HepG2 (cell line): ENCODE results near the gene MISP3. TPM values are rescaled to one million over a fixed set of nuclear protein-coding genes. Genes with fewer than 3 reads are reported as not detected.

ENCODE experiments used
- HNRNPK ChIP-seq: fragments of 200-400 bp; formaldehyde crosslinking; IDR thresholded peaks from 2 replicates; pipeline ENCODE4 v1.6.1; 2018; ENCODE audit warnings: low read length, low read depth, moderate library complexity, mild to moderate bottlenecking; ENCODE audit not compliant: poor library complexity, severe bottlenecking
- ISX ChIP-seq: sonication (generic); formaldehyde crosslinking; conservative IDR thresholded peaks from 2 replicates; pipeline ENCODE4 v1.5.0; 2020; ENCODE audit warnings: missing genetic modification reagents
- SRSF4 ChIP-seq: fragments of 200-400 bp; formaldehyde crosslinking; IDR thresholded peaks from one replicate; pipeline ENCODE4 v1.6.1; 2018; ENCODE audit warnings: mild to moderate bottlenecking, low read depth, low read length, moderate library complexity; ENCODE audit not compliant: poor library complexity, severe bottlenecking
- TOE1 ChIP-seq: sonication (generic); formaldehyde crosslinking; IDR thresholded peaks from 2 replicates; pipeline ENCODE4 v1.4.0; 2020; ENCODE audit warnings: mild to moderate bottlenecking, missing genetic modification reagents
- ZFP91 ChIP-seq: sonication (generic); formaldehyde crosslinking; IDR thresholded peaks from 2 replicates; pipeline ENCODE4 v1.9.0; 2022; ENCODE audit warnings: missing genetic modification reagents, mild to moderate bottlenecking, borderline replicate concordance
- ZNF17 ChIP-seq: sonication (generic); formaldehyde crosslinking; IDR thresholded peaks from 2 replicates; pipeline ENCODE4 v1.5.0; 2020; ENCODE audit warnings: mild to moderate bottlenecking, missing genetic modification reagents
- ZNF550 ChIP-seq: sonication (generic); formaldehyde crosslinking; IDR thresholded peaks from 2 replicates; pipeline ENCODE4 v1.4.0; 2020; ENCODE audit warnings: mild to moderate bottlenecking, missing genetic modification reagents, borderline replicate concordance
- ZNF569 ChIP-seq: sonication (generic); formaldehyde crosslinking; IDR thresholded peaks from 2 replicates; pipeline ENCODE4 v1.5.0; 2020; ENCODE audit warnings: mild to moderate bottlenecking, missing genetic modification reagents, moderate library complexity, borderline replicate concordance
- ZNF577 ChIP-seq: sonication (generic); formaldehyde crosslinking; IDR thresholded peaks from 2 replicates; pipeline ENCODE4 v1.4.0; 2020; ENCODE audit warnings: mild to moderate bottlenecking, low read depth, missing genetic modification reagents, borderline replicate concordance
- polyA plus RNA-seq, 8 experiments: library from polyadenylated mRNA; depleted of rRNA in 3 of 8; stranded (reverse) in 7 of 8; unstranded in 1 of 8; fragments of >200 nt; fragmentation: Illumina TruSeq in 4 of 8; extraction: Trizol in 4 of 8; gene quantifications; 2 replicates each; pipeline versions ENCODE4 v1.2.1 to v1.2.3, GENCODE V29; 2011 to 2016; ENCODE audit warnings: low read depth in 4 of 8, missing spikeins in 1 of 8, mixed read lengths in 1 of 8; ENCODE audit not compliant: insufficient read depth in 1 of 8
- total RNA-seq, 5 experiments: library from RNA; depleted of rRNA; stranded (reverse); fragments of >200 nt; fragmentation: Illumina TruSeq; extraction: Trizol; gene quantifications; 2 replicates each; pipeline ENCODE4 v1.2.3, GENCODE V29; 2016; ENCODE audit warnings: low read depth in 1 of 5
- TF ChIP-seq, protein P1 (sequence below): sonication (generic); formaldehyde crosslinking; conservative IDR thresholded peaks from 2 replicates; pipeline ENCODE4 v1.4.0; 2020; ENCODE audit warnings: missing genetic modification reagents
- TF ChIP-seq, protein P2 (sequence below): sonication (generic); formaldehyde crosslinking; IDR thresholded peaks from one replicate; pipeline ENCODE4 v1.5.1; 2020; ENCODE audit warnings: mild to moderate bottlenecking, missing genetic modification reagents; ENCODE audit errors: not compliant biosample characterization

Gene MISP3
- total and polyA plus RNA-seq, 2 of the 13 experiments (the other 11 are each of a cell fraction or from before 2014, with no cell fraction given) = 2.5 to 5.4 TPM

DNA sequence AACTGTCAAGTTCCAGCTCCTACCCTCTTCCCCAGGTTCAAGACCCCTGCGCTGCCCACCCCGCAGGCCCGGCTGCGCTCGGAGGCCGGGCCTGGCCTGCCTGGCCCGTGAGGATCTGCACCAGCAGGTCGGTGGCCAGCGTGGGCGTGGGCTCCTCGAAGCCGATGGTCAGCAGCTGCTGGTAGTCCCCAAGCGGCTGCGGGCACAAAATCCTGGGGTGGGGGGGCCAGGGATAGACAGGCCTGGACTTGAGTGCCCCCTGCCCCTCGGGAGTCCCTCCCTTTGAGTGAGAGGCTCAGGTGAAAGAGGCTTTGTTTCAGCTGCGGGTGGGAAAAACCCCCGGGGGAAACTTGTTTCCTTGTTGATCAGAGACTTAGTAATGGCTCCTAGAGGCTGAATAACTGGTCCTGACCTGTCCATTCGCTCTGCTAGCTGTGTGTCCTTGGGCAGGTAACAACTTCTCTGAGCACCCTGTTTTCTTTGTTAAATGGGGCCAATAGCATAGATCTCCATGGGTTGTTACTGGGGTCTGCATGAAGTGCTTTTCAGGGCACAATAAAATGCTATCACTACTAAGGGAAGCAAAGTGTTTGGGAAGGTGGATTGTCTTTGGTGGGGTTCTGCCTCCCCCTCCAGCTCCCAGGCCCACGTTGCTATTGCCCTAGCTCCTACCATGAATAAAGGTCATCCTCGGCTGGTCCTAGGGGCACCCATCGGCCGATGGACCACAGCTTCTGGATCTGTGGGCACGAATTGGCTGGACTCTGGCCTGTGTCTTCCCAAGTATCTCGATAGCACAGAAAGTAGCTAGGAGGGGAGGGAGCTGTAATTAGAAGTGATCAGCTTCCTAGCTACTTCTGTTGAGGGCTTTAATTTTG lies 9.4 kb downstream of the MISP3 start (continued):
- TF ChIP-seq ZFP91 (CRISPR knock-in tag) = no peak; the same call in 1 of the 2 replicates
- no peak for TF ChIP-seq ZNF577
- no peak for TF ChIP-seq ISX
- TF ChIP-seq HNRNPK = no peak
- no peak for TF ChIP-seq ZNF550 (CRISPR knock-in tag)
- TF ChIP-seq, protein P1, sequence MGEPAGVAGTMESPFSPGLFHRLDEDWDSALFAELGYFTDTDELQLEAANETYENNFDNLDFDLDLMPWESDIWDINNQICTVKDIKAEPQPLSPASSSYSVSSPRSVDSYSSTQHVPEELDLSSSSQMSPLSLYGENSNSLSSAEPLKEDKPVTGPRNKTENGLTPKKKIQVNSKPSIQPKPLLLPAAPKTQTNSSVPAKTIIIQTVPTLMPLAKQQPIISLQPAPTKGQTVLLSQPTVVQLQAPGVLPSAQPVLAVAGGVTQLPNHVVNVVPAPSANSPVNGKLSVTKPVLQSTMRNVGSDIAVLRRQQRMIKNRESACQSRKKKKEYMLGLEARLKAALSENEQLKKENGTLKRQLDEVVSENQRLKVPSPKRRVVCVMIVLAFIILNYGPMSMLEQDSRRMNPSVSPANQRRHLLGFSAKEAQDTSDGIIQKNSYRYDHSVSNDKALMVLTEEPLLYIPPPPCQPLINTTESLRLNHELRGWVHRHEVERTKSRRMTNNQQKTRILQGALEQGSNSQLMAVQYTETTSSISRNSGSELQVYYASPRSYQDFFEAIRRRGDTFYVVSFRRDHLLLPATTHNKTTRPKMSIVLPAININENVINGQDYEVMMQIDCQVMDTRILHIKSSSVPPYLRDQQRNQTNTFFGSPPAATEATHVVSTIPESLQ (CRISPR knock-in tag) = no peak
- TF ChIP-seq, protein P2, sequence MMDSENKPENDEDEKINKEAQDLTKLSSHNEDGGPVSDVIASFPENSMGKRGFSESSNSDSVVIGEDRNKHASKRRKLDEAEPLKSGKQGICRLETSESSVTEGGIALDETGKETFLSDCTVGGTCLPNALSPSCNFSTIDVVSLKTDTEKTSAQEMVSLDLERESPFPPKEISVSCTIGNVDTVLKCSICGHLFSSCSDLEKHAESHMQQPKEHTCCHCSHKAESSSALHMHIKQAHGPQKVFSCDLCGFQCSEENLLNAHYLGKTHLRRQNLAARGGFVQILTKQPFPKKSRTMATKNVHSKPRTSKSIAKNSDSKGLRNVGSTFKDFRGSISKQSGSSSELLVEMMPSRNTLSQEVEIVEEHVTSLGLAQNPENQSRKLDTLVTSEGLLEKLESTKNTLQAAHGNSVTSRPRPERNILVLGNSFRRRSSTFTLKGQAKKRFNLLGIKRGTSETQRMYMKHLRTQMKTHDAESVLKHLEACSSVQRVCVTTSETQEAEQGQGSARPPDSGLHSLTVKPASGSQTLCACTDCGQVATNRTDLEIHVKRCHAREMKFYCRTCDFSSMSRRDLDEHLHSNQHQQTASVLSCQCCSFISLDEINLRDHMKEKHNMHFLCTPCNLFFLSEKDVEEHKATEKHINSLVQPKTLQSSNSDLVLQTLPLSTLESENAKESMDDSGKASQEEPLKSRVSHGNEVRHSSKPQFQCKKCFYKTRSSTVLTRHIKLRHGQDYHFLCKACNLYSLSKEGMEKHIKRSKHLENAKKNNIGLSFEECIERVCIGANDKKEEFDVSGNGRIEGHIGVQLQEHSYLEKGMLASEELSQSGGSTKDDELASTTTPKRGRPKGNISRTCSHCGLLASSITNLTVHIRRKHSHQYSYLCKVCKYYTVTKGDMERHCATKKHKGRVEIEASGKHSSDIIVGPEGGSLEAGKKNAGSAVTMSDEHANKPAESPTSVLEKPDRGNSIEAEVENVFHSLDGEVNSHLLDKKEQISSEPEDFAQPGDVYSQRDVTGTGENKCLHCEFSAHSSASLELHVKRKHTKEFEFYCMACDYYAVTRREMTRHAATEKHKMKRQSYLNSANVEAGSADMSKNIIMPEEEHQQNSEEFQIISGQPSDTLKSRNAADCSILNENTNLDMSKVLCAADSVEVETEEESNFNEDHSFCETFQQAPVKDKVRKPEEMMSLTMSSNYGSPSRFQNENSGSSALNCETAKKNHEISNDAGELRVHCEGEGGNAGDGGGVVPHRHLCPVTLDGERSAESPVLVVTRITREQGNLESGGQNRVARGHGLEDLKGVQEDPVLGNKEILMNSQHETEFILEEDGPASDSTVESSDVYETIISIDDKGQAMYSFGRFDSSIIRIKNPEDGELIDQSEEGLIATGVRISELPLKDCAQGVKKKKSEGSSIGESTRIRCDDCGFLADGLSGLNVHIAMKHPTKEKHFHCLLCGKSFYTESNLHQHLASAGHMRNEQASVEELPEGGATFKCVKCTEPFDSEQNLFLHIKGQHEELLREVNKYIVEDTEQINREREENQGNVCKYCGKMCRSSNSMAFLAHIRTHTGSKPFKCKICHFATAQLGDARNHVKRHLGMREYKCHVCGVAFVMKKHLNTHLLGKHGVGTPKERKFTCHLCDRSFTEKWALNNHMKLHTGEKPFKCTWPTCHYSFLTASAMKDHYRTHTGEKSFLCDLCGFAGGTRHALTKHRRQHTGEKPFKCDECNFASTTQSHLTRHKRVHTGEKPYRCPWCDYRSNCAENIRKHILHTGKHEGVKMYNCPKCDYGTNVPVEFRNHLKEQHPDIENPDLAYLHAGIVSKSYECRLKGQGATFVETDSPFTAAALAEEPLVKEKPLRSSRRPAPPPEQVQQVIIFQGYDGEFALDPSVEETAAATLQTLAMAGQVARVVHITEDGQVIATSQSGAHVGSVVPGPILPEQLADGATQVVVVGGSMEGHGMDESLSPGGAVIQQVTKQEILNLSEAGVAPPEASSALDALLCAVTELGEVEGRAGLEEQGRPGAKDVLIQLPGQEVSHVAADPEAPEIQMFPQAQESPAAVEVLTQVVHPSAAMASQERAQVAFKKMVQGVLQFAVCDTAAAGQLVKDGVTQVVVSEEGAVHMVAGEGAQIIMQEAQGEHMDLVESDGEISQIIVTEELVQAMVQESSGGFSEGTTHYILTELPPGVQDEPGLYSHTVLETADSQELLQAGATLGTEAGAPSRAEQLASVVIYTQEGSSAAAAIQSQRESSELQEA (CRISPR knock-in tag) = peak; percentile 22
- TF ChIP-seq TOE1 (CRISPR knock-in tag) = no peak
- no peak for TF ChIP-seq SRSF4
- no peak for TF ChIP-seq ZNF17 (CRISPR knock-in tag)
- TF ChIP-seq ZNF569 (CRISPR knock-in tag) = no peak
